ENCODE data around the gene BACE2. TPM values are rescaled to one million over a fixed set of nuclear protein-coding genes. Genes with fewer than 3 reads are reported as not detected.

The BACE2 gene
- total and polyA plus RNA-seq, 2 of the 4 experiments (the other 2 are of a cell fraction): 17.0 to 35.5 TPM

GRCh38 chr21:41195311-41195710 lies 27.4 kb downstream of the BACE2 start:
- H2BK15ac ChIP-seq (ENCODE audit: low read depth, low read length): no peak overlapping the region
- in situ Hi-C loops (cut with MboI; ENCODE audit: low sequenced_read_pairs) (no loop called here), intact Hi-C loops (cut with micrococcal nuclease) (no loop called here), dilution Hi-C loops (cut with HindIII; ENCODE audit: low sequenced_read_pairs, unreplicated experiment) (no loop called here)
- no peak overlapping the region for H3K18ac ChIP-seq (ENCODE audit: low read depth, low read length)
- no peak overlapping the region for H2BK20ac ChIP-seq (ENCODE audit: low read depth, low read length)
- H2AK5ac ChIP-seq (ENCODE audit: low read depth, low read length): no peak overlapping the region
- H3K4me2 ChIP-seq (ENCODE audit: low read depth, low read length): no peak overlapping the region
- no peak overlapping the region for H3K23ac ChIP-seq (ENCODE audit: low read depth, low read length)
- no peak overlapping the region for H3K56ac ChIP-seq (ENCODE audit: extremely low read depth, insufficient read depth, low read length)
- H2AK9ac ChIP-seq (replicated peaks; ENCODE audit: low read depth, low read length, poor library complexity): no peak overlapping the region
- 0 out of 2 replicates have a peak, but pooled peaks cover 2% of the 10 kb centered on the region for H3K9me3 ChIP-seq (ENCODE audit: control insufficient read depth, insufficient read depth, low read length)
- no peaks in the 10 kb centered on the region for H3K36me3 ChIP-seq (ENCODE audit: control insufficient read depth, insufficient read depth, low read length)
- no peak overlapping the region for H3K4ac ChIP-seq (ENCODE audit: low read depth, low read length)
- H4K91ac ChIP-seq (ENCODE audit: insufficient read depth, low read depth, low read length): no peak overlapping the region
- H3K4me3 ChIP-seq (ENCODE audit: insufficient read depth, low read depth, low read length): no peak overlapping the region
- ATAC-seq (ENCODE audit: low read depth): no peak
- no peaks in the 10 kb centered on the region; a peak in 1 of 4 replicates for H3K79me1 ChIP-seq (ENCODE audit: low read depth in 1 of 2, low read length in 2 of 2)
- BruUV-seq (replicated peaks): no TSS peak
- H2AFZ ChIP-seq (replicated peaks; ENCODE audit: low read length, poor library complexity): no peak overlapping the region
- TF ChIP-seq CHD1 (IDR thresholded peaks at IDR 0.05; ENCODE audit: low read depth, low read length): no peak
- TF ChIP-seq SMC3 (IDR thresholded peaks at IDR 0.05; ENCODE audit: low read depth, low read length): no peak
- TF ChIP-seq RCOR1 (IDR thresholded peaks at IDR 0.05; ENCODE audit: insufficient replicate concordance, low read length): no peak
- TF ChIP-seq POLR2A (IDR thresholded peaks at IDR 0.05; ENCODE audit: low read depth, low read length): no peak
- TF ChIP-seq MAFK (IDR thresholded peaks at IDR 0.05; ENCODE audit: low read depth, low read length): no peak
- TF ChIP-seq RAD21 (IDR thresholded peaks at IDR 0.05; ENCODE audit: low read length): no peak
- no peak for TF ChIP-seq BHLHE40 (IDR thresholded peaks at IDR 0.05; ENCODE audit: low read depth, low read length)
- TF ChIP-seq NFE2L2 (IDR thresholded peaks at IDR 0.05; ENCODE audit: low read depth, low read length): no peak
- TF ChIP-seq FOS (IDR thresholded peaks at IDR 0.05; ENCODE audit: low read depth, low read length): no peak
- no peak overlapping the region for H2BK120ac ChIP-seq (ENCODE audit: low read depth, low read length)
- no peak overlapping the region for H4K5ac ChIP-seq (ENCODE audit: low read depth, low read length)
- H3K27me3 ChIP-seq (ENCODE audit: control insufficient read depth, insufficient read depth, low read length): no peaks in the 10 kb centered on the region
- no peak overlapping the region for H3K27ac ChIP-seq (ENCODE audit: insufficient read depth, low read length)
- no peak overlapping the region for H3K14ac ChIP-seq (replicated peaks; ENCODE audit: low read depth, low read length)
- H4K8ac ChIP-seq (ENCODE audit: low read depth in 2 of 2, low read length in 2 of 2): no peak overlapping the region
- no peak for DNase-seq
- H2BK5ac ChIP-seq (ENCODE audit: low read depth, low read length, poor library complexity, severe bottlenecking): no peak overlapping the region
- WGBS, 2 experiments (ENCODE audit: extremely low coverage in 2 of 2, insufficient read length in 1 of 2): 50% methylated on average over 1 of the region's 5 CpGs; no CpG with 5 or more reads in 1 of the 2 experiments
- no peaks in the 10 kb centered on the region; the same call in 1 of the 2 replicates for H4K20me1 ChIP-seq (ENCODE audit: insufficient read depth, low read length)
- H3K9ac ChIP-seq (ENCODE audit: low read depth, low read length): no peak overlapping the region
- H3K4me1 ChIP-seq (ENCODE audit: control insufficient read depth, insufficient read depth, low read length): 0 out of 2 replicates have a peak, but pooled peaks cover 1% of the 10 kb centered on the region
- ChIA-PET CTCF (no interaction called here), POLR2A (ENCODE audit: unreplicated experiment) (no interaction called here)
- H3K9me1 ChIP-seq (ENCODE audit: insufficient read depth, low read length): no peaks in the 10 kb centered on the region

Measured in IMR-90 (cell line).